WTC11 (cell line): ENCODE measurements around the gene TCAIM. TPM values are rescaled to one million over a fixed set of nuclear protein-coding genes. Genes with fewer than 3 reads are reported as not detected.

Experiments
- ATAC-seq: fragments of 200-7000 bp; cut with Tn5 transposase; 2 replicates; pipeline ENCODE4 v1.10.0; 2021; ENCODE audit warnings: mild to moderate bottlenecking, moderate library complexity
- CTCF ChIA-PET: fragments of 300-600 bp; sonication (Branson Sonifier 250); formaldehyde crosslinking; loops from one replicate; lab custom pipeline; 2021; ENCODE audit warnings: antibody characterized with exemption; lab: Charles Lee
- POLR2A ChIA-PET: fragments of 350-600 bp; sonication (Branson Sonifier 250); formaldehyde crosslinking; loops from one replicate; lab custom pipeline; 2021; ENCODE audit warnings: antibody characterized with exemption; lab: Charles Lee
- DNase-seq: peaks from one replicate; pipeline ENCODE4 v3.0.0; 2021; ENCODE audit warnings: low spot score
- H3K27ac Mint-ChIP-seq: 2 replicates; pipeline ENCODE4 v1.8.0; 2021; ENCODE audit warnings: mixed read lengths
- H3K27me3 Mint-ChIP-seq: 2 replicates; pipeline ENCODE4 v1.8.0; 2021; ENCODE audit warnings: low read depth, mild to moderate bottlenecking, moderate library complexity, mixed read lengths
- H3K36me3 Mint-ChIP-seq: 2 replicates; pipeline ENCODE4 v1.8.0; 2021; ENCODE audit warnings: mixed read lengths
- H3K4me1 Mint-ChIP-seq: 2 replicates; pipeline ENCODE4 v1.8.0; 2022; ENCODE audit warnings: mixed read lengths
- H3K4me3 Mint-ChIP-seq: 2 replicates; pipeline ENCODE4 v1.8.0; 2021; ENCODE audit warnings: mild to moderate bottlenecking, moderate library complexity, mixed read lengths
- H3K9me3 Mint-ChIP-seq: 2 replicates; pipeline ENCODE4 v1.8.0; 2021; ENCODE audit warnings: mixed read lengths
- ATF2 ChIP-seq: sonication (generic); formaldehyde crosslinking; IDR thresholded peaks from 2 replicates; pipeline ENCODE4 v1.8.1; 2022; ENCODE audit warnings: low read depth, missing genetic modification reagents, borderline replicate concordance
- CDX4 ChIP-seq: fragments of 250-450 bp; sonication (Bioruptor Pico); IDR thresholded peaks from 2 replicates; pipeline ENCODE4 v1.9.0; 2021; ENCODE audit warnings: moderate library complexity, mild to moderate bottlenecking, inconsistent platforms, borderline replicate concordance
- EMX1 ChIP-seq: fragments of 250-450 bp; sonication (Bioruptor Pico); IDR thresholded peaks from 2 replicates; pipeline ENCODE4 v1.8.0; 2021; ENCODE audit warnings: mild to moderate bottlenecking
- FOXJ3 ChIP-seq: sonication (generic); formaldehyde crosslinking; IDR thresholded peaks from 2 replicates; pipeline ENCODE4 v1.9.0; 2021; ENCODE audit warnings: missing genetic modification reagents, mild to moderate bottlenecking, borderline replicate concordance
- FOXK1 ChIP-seq: sonication (generic); formaldehyde crosslinking; IDR thresholded peaks from 2 replicates; pipeline ENCODE4 v1.8.0; 2022; ENCODE audit warnings: mild to moderate bottlenecking, moderate library complexity, missing genetic modification reagents
- FOXP1 ChIP-seq: sonication (generic); formaldehyde crosslinking; IDR thresholded peaks from 2 replicates; pipeline ENCODE4 v1.8.0; 2022; ENCODE audit warnings: missing genetic modification reagents, mild to moderate bottlenecking, moderate library complexity, borderline replicate concordance
- FOXP4 ChIP-seq: sonication (generic); formaldehyde crosslinking; IDR thresholded peaks from 2 replicates; pipeline ENCODE4 v1.8.0; 2022; ENCODE audit warnings: mild to moderate bottlenecking, missing genetic modification reagents
- TP53 ChIP-seq: sonication (generic); formaldehyde crosslinking; IDR thresholded peaks from 2 replicates; pipeline ENCODE4 v1.8.1; 2023; ENCODE audit warnings: mild to moderate bottlenecking, missing genetic modification reagents
- USF2 ChIP-seq: sonication (generic); formaldehyde crosslinking; IDR thresholded peaks from 2 replicates; pipeline ENCODE4 v1.8.1; 2023; ENCODE audit warnings: mild to moderate bottlenecking, missing genetic modification reagents, moderate library complexity
- ZNF121 ChIP-seq: sonication (generic); formaldehyde crosslinking; IDR thresholded peaks from 2 replicates; pipeline ENCODE4 v1.8.0; 2023; ENCODE audit warnings: missing genetic modification reagents
- ZNF423 ChIP-seq: fragments of 250-450 bp; sonication (Bioruptor Pico); IDR thresholded peaks from 2 replicates; pipeline ENCODE4 v2.1.2; 2022; ENCODE audit warnings: mild to moderate bottlenecking, moderate library complexity
- total RNA-seq: library from RNA; stranded (reverse); gene quantifications from 3 replicates; pipeline ENCODE4 v1.2.3, GENCODE V29; 2021
- TF ChIP-seq, protein P1 (sequence below): sonication (generic); formaldehyde crosslinking; IDR thresholded peaks from 2 replicates; pipeline ENCODE4 v1.8.1; 2023; ENCODE audit warnings: mild to moderate bottlenecking, moderate library complexity, missing genetic modification reagents
- TF ChIP-seq, protein P2 (sequence below): fragments of 200-600 bp; IDR thresholded peaks from 2 replicates; pipeline ENCODE4 v1.8.0; 2022; ENCODE audit warnings: antibody characterized with exemption
- TF ChIP-seq, protein P3 (sequence below): fragments of 250-450 bp; sonication (Bioruptor Pico); IDR thresholded peaks from 2 replicates; pipeline ENCODE4 v1.9.0; 2021; ENCODE audit warnings: mild to moderate bottlenecking, borderline replicate concordance
- TF ChIP-seq, protein P4 (sequence below): sonication (generic); formaldehyde crosslinking; IDR thresholded peaks from 2 replicates; pipeline ENCODE4 v1.8.1; 2022; ENCODE audit warnings: mild to moderate bottlenecking, missing genetic modification reagents, moderate library complexity, borderline replicate concordance

The TCAIM gene
- total RNA-seq, 1 experiment from 2014 or later = 18.9 TPM

DNA sequence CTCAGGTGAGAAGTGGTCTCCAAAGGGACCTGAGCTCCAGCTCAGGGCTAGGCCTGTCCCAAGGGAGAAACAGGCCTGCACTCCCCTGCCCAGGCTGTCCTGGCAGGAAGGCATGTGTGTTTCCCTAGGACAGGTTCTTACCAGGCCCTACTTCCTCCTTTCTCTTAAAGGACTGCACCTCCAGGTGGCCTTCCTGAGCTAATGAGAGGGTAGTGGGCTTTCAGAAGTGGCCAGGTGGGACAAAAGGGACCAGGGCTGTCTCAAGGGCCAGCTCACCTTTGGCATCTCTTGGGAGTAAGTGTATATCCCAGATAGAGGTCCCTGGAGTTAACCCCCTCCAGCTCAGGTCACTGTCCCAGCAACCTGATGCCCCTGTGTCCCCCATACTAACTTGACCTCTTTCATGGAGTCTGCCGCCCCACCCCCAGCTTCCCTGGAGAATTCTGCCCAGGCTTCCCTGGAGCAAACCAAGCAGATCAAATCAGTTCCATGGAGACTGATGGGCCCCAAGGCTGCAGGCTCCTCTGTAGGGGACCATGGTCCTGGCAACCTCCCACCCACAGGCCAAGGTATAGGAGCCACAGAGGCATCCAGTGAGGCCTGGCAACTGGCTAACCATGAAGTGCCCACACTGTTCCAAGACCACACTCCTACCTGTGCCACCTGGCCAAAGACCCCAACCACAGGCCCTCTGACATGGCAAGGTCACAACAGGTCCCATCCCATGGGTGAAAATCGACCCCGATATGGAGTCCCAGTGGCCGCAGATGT lies 71.3 kb downstream of the TCAIM start (continued):
- TF ChIP-seq, protein P1, sequence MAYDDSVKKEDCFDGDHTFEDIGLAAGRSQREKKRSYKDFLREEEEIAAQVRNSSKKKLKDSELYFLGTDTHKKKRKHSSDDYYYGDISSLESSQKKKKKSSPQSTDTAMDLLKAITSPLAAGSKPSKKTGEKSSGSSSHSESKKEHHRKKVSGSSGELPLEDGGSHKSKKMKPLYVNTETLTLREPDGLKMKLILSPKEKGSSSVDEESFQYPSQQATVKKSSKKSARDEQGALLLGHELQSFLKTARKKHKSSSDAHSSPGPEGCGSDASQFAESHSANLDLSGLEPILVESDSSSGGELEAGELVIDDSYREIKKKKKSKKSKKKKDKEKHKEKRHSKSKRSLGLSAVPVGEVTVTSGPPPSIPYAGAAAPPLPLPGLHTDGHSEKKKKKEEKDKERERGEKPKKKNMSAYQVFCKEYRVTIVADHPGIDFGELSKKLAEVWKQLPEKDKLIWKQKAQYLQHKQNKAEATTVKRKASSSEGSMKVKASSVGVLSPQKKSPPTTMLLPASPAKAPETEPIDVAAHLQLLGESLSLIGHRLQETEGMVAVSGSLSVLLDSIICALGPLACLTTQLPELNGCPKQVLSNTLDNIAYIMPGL (CRISPR knock-in tag) = no peak
- TF ChIP-seq USF2 (CRISPR knock-in tag) (no peak), FOXP4 (CRISPR knock-in tag) (no peak), FOXK1 (CRISPR knock-in tag) (no peak), EMX1 (CRISPR knock-in tag) (no peak), ZNF121 (CRISPR knock-in tag) (no peak), ZNF423 (CRISPR knock-in tag) (no peak), ATF2 (CRISPR knock-in tag) (no peak), FOXP1 (no peak)
- TF ChIP-seq, protein P2, sequence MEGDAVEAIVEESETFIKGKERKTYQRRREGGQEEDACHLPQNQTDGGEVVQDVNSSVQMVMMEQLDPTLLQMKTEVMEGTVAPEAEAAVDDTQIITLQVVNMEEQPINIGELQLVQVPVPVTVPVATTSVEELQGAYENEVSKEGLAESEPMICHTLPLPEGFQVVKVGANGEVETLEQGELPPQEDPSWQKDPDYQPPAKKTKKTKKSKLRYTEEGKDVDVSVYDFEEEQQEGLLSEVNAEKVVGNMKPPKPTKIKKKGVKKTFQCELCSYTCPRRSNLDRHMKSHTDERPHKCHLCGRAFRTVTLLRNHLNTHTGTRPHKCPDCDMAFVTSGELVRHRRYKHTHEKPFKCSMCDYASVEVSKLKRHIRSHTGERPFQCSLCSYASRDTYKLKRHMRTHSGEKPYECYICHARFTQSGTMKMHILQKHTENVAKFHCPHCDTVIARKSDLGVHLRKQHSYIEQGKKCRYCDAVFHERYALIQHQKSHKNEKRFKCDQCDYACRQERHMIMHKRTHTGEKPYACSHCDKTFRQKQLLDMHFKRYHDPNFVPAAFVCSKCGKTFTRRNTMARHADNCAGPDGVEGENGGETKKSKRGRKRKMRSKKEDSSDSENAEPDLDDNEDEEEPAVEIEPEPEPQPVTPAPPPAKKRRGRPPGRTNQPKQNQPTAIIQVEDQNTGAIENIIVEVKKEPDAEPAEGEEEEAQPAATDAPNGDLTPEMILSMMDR = no peak
- TF ChIP-seq, all 79 proteins: peak for 0

GRCh38 chr3:44411031-44411645 lies 72.6 kb downstream of the TCAIM start:
- H3K36me3 Mint-ChIP-seq = no peaks in the 10 kb centered on the region
- DNase-seq (no peak), ATAC-seq (no peak)
- ChIA-PET POLR2A (no interaction called here), CTCF (no interaction called here)
- H3K9me3 Mint-ChIP-seq = no peaks in the 10 kb centered on the region
- peaks cover 6% of the 10 kb centered on the region for H3K4me1 Mint-ChIP-seq
- no peak overlapping the region for H3K27ac Mint-ChIP-seq
- H3K27me3 Mint-ChIP-seq = no peaks in the 10 kb centered on the region
- no peak overlapping the region for H3K4me3 Mint-ChIP-seq
- TF ChIP-seq FOXJ3 (CRISPR knock-in tag) (no peak), FOXK1 (CRISPR knock-in tag) (no peak), TP53 (no peak), CDX4 (CRISPR knock-in tag) (no peak), USF2 (CRISPR knock-in tag) (no peak), FOXP1 (no peak)
- TF ChIP-seq, protein P3, sequence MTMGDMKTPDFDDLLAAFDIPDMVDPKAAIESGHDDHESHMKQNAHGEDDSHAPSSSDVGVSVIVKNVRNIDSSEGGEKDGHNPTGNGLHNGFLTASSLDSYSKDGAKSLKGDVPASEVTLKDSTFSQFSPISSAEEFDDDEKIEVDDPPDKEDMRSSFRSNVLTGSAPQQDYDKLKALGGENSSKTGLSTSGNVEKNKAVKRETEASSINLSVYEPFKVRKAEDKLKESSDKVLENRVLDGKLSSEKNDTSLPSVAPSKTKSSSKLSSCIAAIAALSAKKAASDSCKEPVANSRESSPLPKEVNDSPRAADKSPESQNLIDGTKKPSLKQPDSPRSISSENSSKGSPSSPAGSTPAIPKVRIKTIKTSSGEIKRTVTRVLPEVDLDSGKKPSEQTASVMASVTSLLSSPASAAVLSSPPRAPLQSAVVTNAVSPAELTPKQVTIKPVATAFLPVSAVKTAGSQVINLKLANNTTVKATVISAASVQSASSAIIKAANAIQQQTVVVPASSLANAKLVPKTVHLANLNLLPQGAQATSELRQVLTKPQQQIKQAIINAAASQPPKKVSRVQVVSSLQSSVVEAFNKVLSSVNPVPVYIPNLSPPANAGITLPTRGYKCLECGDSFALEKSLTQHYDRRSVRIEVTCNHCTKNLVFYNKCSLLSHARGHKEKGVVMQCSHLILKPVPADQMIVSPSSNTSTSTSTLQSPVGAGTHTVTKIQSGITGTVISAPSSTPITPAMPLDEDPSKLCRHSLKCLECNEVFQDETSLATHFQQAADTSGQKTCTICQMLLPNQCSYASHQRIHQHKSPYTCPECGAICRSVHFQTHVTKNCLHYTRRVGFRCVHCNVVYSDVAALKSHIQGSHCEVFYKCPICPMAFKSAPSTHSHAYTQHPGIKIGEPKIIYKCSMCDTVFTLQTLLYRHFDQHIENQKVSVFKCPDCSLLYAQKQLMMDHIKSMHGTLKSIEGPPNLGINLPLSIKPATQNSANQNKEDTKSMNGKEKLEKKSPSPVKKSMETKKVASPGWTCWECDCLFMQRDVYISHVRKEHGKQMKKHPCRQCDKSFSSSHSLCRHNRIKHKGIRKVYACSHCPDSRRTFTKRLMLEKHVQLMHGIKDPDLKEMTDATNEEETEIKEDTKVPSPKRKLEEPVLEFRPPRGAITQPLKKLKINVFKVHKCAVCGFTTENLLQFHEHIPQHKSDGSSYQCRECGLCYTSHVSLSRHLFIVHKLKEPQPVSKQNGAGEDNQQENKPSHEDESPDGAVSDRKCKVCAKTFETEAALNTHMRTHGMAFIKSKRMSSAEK = no peak
- TF ChIP-seq, protein P4, sequence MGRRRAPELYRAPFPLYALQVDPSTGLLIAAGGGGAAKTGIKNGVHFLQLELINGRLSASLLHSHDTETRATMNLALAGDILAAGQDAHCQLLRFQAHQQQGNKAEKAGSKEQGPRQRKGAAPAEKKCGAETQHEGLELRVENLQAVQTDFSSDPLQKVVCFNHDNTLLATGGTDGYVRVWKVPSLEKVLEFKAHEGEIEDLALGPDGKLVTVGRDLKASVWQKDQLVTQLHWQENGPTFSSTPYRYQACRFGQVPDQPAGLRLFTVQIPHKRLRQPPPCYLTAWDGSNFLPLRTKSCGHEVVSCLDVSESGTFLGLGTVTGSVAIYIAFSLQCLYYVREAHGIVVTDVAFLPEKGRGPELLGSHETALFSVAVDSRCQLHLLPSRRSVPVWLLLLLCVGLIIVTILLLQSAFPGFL = no peak
